ENCODE measurements around the gene SH3RF1.
A peak's percentile ranks its signal among the peaks of the same experiment; 100 is the strongest.

The SH3RF1 gene

GRCh38 chr4:169047956-169048355 is 222.8 kb downstream of the SH3RF1 start:
- WGBS (ENCODE audit: extremely low coverage, insufficient coverage, insufficient read length): no CpG with 5 or more reads among the region's 4 CpGs
- H3K79me2 ChIP-seq (ENCODE audit: control insufficient read depth, insufficient read depth, low read length, poor library complexity): no peaks in the 10 kb centered on the region
- H3K79me1 ChIP-seq (ENCODE audit: low read length): no peaks in the 10 kb centered on the region
- H3K9ac ChIP-seq (ENCODE audit: low read length): no peak overlapping the region
- no peak overlapping the region for H4K91ac ChIP-seq (ENCODE audit: low read depth, low read length)
- no peak for DNase-seq
- H3K18ac ChIP-seq (ENCODE audit: low read length): no peak overlapping the region
- no peak overlapping the region for H3K4ac ChIP-seq (ENCODE audit: low read depth, low read length)
- no peaks in the 10 kb centered on the region for H3K27me3 ChIP-seq (ENCODE audit: insufficient read depth, low read length)
- H3K4me2 ChIP-seq (ENCODE audit: low read length): no peak overlapping the region
- no peaks in the 10 kb centered on the region for H3K36me3 ChIP-seq (ENCODE audit: control insufficient read depth in 1 of 2, insufficient read depth in 2 of 2, low read length in 2 of 2)
- no peak overlapping the region for H2BK5ac ChIP-seq (ENCODE audit: low read depth, low read length, poor library complexity)
- H3K4me1 ChIP-seq (ENCODE audit: control insufficient read depth in 1 of 2, insufficient read depth in 2 of 2, low read length in 2 of 2): no peaks in the 10 kb centered on the region
- no peak overlapping the region for H4K12ac ChIP-seq (ENCODE audit: low read depth, low read length)
- no peak overlapping the region for H3K27ac ChIP-seq (ENCODE audit: low read depth, low read length)
- H2AK5ac ChIP-seq (ENCODE audit: low read length): no peak overlapping the region
- no peak overlapping the region for H3K4me3 ChIP-seq (ENCODE audit: low read depth, low read length)
- no peak overlapping the region for H2BK12ac ChIP-seq (ENCODE audit: low read length)
- no peak overlapping the region for H3K14ac ChIP-seq (ENCODE audit: low read length)
- H4K8ac ChIP-seq (ENCODE audit: low read depth, low read length): no peak overlapping the region
- no peak overlapping the region for H2BK120ac ChIP-seq (ENCODE audit: insufficient read depth, low read length, poor library complexity)
- no peaks in the 10 kb centered on the region for H3K9me3 ChIP-seq (ENCODE audit: insufficient read depth, low read depth, low read length)
- H2AFZ ChIP-seq (ENCODE audit: insufficient read depth, low read length, poor library complexity): no peak overlapping the region
- H3K23ac ChIP-seq (ENCODE audit: low read length): no peak overlapping the region

- no peak overlapping the region for H2BK12ac ChIP-seq (ENCODE audit: low read length)
- no peaks in the 10 kb centered on the region for H3K79me1 ChIP-seq (ENCODE audit: low read length)
- H2AK5ac ChIP-seq (ENCODE audit: low read length): no peak overlapping the region
- no peak overlapping the region for H3K14ac ChIP-seq (ENCODE audit: low read length)
- H3K23ac ChIP-seq (ENCODE audit: low read length): no peak overlapping the region
- no peak overlapping the region for H3K4me3 ChIP-seq (ENCODE audit: low read depth, low read length)
- H4K12ac ChIP-seq (ENCODE audit: low read depth, low read length): peak overlapping the region; percentile 60
- no peaks in the 10 kb centered on the region for H3K79me2 ChIP-seq (ENCODE audit: control insufficient read depth, insufficient read depth, low read length, poor library complexity)
- no peaks in the 10 kb centered on the region for H3K36me3 ChIP-seq (ENCODE audit: control insufficient read depth in 1 of 2, insufficient read depth in 2 of 2, low read length in 2 of 2)
- no peak overlapping the region for H3K18ac ChIP-seq (ENCODE audit: low read length)
- no peak overlapping the region for H3K4ac ChIP-seq (ENCODE audit: low read depth, low read length)
- H2AFZ ChIP-seq (ENCODE audit: insufficient read depth, low read length, poor library complexity): peak overlapping the region; percentile 30
- no peak overlapping the region for H3K9ac ChIP-seq (ENCODE audit: low read length)
- no peak overlapping the region for H2BK120ac ChIP-seq (ENCODE audit: insufficient read depth, low read length, poor library complexity)
- H3K27ac ChIP-seq (ENCODE audit: low read depth, low read length): no peak overlapping the region
- no peak overlapping the region for H4K8ac ChIP-seq (ENCODE audit: low read depth, low read length)
- H3K27me3 ChIP-seq (ENCODE audit: insufficient read depth, low read length): no peaks in the 10 kb centered on the region
- H3K9me3 ChIP-seq (ENCODE audit: insufficient read depth, low read depth, low read length): no peaks in the 10 kb centered on the region
- WGBS (ENCODE audit: extremely low coverage, insufficient coverage, insufficient read length): no CpG with 5 or more reads among the region's 15 CpGs
- no peak overlapping the region for H2BK5ac ChIP-seq (ENCODE audit: low read depth, low read length, poor library complexity)
- DNase-seq: no peak
- H3K4me2 ChIP-seq (ENCODE audit: low read length): no peak overlapping the region
- H3K4me1 ChIP-seq (ENCODE audit: control insufficient read depth in 1 of 2, insufficient read depth in 2 of 2, low read length in 2 of 2): no peaks in the 10 kb centered on the region
- H4K91ac ChIP-seq (ENCODE audit: low read depth, low read length): no peak overlapping the region
Measured at GRCh38 chr4:169045862-169046584, 224.7 kb downstream of the SH3RF1 start.

- H3K4ac ChIP-seq (ENCODE audit: low read depth, low read length): no peak overlapping the region
Measured at GRCh38 chr4:169044714-169045447, 225.9 kb downstream of the SH3RF1 start.

More at GRCh38 chr4:169044714-169045447, 225.9 kb downstream of the SH3RF1 start:
- H3K9ac ChIP-seq (ENCODE audit: low read length): no peak overlapping the region
- no peaks in the 10 kb centered on the region for H3K79me1 ChIP-seq (ENCODE audit: low read length)
- no peak overlapping the region for H4K91ac ChIP-seq (ENCODE audit: low read depth, low read length)
- H3K27me3 ChIP-seq (ENCODE audit: insufficient read depth, low read length): no peaks in the 10 kb centered on the region
- no peak overlapping the region for H3K14ac ChIP-seq (ENCODE audit: low read length)
- no peak overlapping the region for H2BK120ac ChIP-seq (ENCODE audit: insufficient read depth, low read length, poor library complexity)
- no peak overlapping the region for H2BK12ac ChIP-seq (ENCODE audit: low read length)
- no peak overlapping the region for H3K4me2 ChIP-seq (ENCODE audit: low read length)
- no peaks in the 10 kb centered on the region for H3K79me2 ChIP-seq (ENCODE audit: control insufficient read depth, insufficient read depth, low read length, poor library complexity)
- no peak for DNase-seq
- no peaks in the 10 kb centered on the region for H3K36me3 ChIP-seq (ENCODE audit: control insufficient read depth in 1 of 2, insufficient read depth in 2 of 2, low read length in 2 of 2)
- H3K27ac ChIP-seq (ENCODE audit: low read depth, low read length): no peak overlapping the region
- H3K4me1 ChIP-seq (ENCODE audit: control insufficient read depth in 1 of 2, insufficient read depth in 2 of 2, low read length in 2 of 2): no peaks in the 10 kb centered on the region
- no peak overlapping the region for H3K23ac ChIP-seq (ENCODE audit: low read length)
- no peak overlapping the region for H4K8ac ChIP-seq (ENCODE audit: low read depth, low read length)
- no peak overlapping the region for H2AFZ ChIP-seq (ENCODE audit: insufficient read depth, low read length, poor library complexity)
- H4K12ac ChIP-seq (ENCODE audit: low read depth, low read length): no peak overlapping the region
- H3K18ac ChIP-seq (ENCODE audit: low read length): no peak overlapping the region
- no CpG with 5 or more reads among the region's 5 CpGs for WGBS (ENCODE audit: extremely low coverage, insufficient coverage, insufficient read length)
- H2BK5ac ChIP-seq (ENCODE audit: low read depth, low read length, poor library complexity): no peak overlapping the region
- H2AK5ac ChIP-seq (ENCODE audit: low read length): no peak overlapping the region
- no peaks in the 10 kb centered on the region for H3K9me3 ChIP-seq (ENCODE audit: insufficient read depth, low read depth, low read length)
- H3K4me3 ChIP-seq (ENCODE audit: low read depth, low read length): no peak overlapping the region

Data from trophoblast cell (in vitro differentiated cells and primary cell).